HCT116 (cell line): ENCODE measurements around the gene ZNF282. TPM values are rescaled to one million over a fixed set of nuclear protein-coding genes. Genes with fewer than 3 reads are reported as not detected.

ENCODE experiments used
- ATAC-seq: fragments of 200-7000 bp; cut with Tn5 transposase; 2 replicates; pipeline ENCODE4 v1.9.1; 2020; ENCODE audit warnings: mild to moderate bottlenecking, moderate library complexity
- BruUV-seq: library from RNA; stranded (reverse); fragments of 400-500 nt; replicated peaks from 2 replicates; lab custom pipeline; 2021; lab: Mats Ljungman, UMichigan
- CTCF ChIA-PET: fragments of 300-600 bp; sonication (Branson Sonifier 250); formaldehyde crosslinking; loops from one replicate; lab custom pipeline; 2021; ENCODE audit warnings: antibody characterized with exemption; lab: Charles Lee
- POLR2A ChIA-PET: fragments of 300-600, 350-600 bp; sonication (Branson Sonifier 250); formaldehyde crosslinking; loops from one replicate; lab custom pipeline; 2021; ENCODE audit warnings: antibody characterized with exemption; lab: Charles Lee
- RAD21 ChIA-PET, 2 experiments: fragments of 300-600 bp; sonication (Branson Sonifier 250); formaldehyde crosslinking; loops; one replicate each; lab custom pipeline; 2023; ENCODE audit warnings: low total read pairs in 2 of 2; ENCODE audit not compliant: uncharacterized antibody in 2 of 2, unreplicated experiment in 2 of 2, low non-redundant PET in 1 of 2; lab: Charles Lee
- DNase-seq: peaks from one replicate; pipeline ENCODE4 v3.0.0-alpha.2; 2010; ENCODE audit warnings: low read depth, low spot score
- H2AFZ ChIP-seq: fragments of 200-600 bp; shearing (Covaris generic), sonication (generic); 2 replicates; pipeline ENCODE4 v1.6.1; 2017; ENCODE audit warnings: low read depth, mixed run types, mixed read lengths, antibody characterized with exemption, low read length; ENCODE audit not compliant: poor library complexity, severe bottlenecking
- H3K27ac ChIP-seq: 2 replicates; pipeline ENCODE4 v1.5.1; 2012; ENCODE audit warnings: low read depth, low read length
- H3K27me3 ChIP-seq: fragments of 200-600 bp; sonication (generic); 2 replicates; pipeline ENCODE4 v1.6.1; 2016; ENCODE audit warnings: mixed run types, low read length, mixed read lengths; ENCODE audit not compliant: insufficient read depth
- H3K36me3 ChIP-seq, 2 experiments: fragments of 200-500 bp in 1 of 2; fragments of 200-600 bp in 1 of 2; sonication (Bioruptor generic) in 1 of 2; sonication (generic) in 1 of 2; 2 replicates each; pipeline versions ENCODE4 v1.5.1 to v1.6.1; 2014 to 2016; ENCODE audit warnings: low read length in 2 of 2, inconsistent platforms in 1 of 2, mixed read lengths in 1 of 2, mixed run types in 1 of 2; ENCODE audit not compliant: insufficient read depth in 2 of 2, control insufficient read depth in 1 of 2
- H3K4me1 ChIP-seq, 2 experiments: fragments of 200-600 bp in 1 of 2; sonication (generic) in 1 of 2; 2 replicates each; pipeline versions ENCODE4 v1.5.1 to v1.6.1; 2012 to 2017; ENCODE audit warnings: low read length in 2 of 2, inconsistent platforms in 1 of 2, mild to moderate bottlenecking in 1 of 2, mixed read lengths in 1 of 2, mixed run types in 1 of 2, moderate library complexity in 1 of 2; ENCODE audit not compliant: insufficient read depth in 2 of 2, control insufficient read depth in 1 of 2
- H3K4me2 ChIP-seq: fragments of 200-600 bp; sonication (generic); 2 replicates; pipeline ENCODE4 v1.6.1; 2017; ENCODE audit warnings: mixed run types, low read length, mixed read lengths
- H3K4me3 ChIP-seq, 2 experiments: fragments of 200-600 bp in 1 of 2; sonication (generic) in 1 of 2; replicated peaks in 1 of 2; 2 replicates each; pipeline ENCODE4 v1.5.1; 2011 to 2016; ENCODE audit warnings: low read length in 2 of 2, control low read depth in 1 of 2, low read depth in 1 of 2, mild to moderate bottlenecking in 1 of 2, mixed read lengths in 1 of 2, mixed run types in 1 of 2
- H3K79me2 ChIP-seq: fragments of 200-600 bp; sonication (generic); 2 replicates; pipeline ENCODE4 v1.6.1; 2017; ENCODE audit warnings: mild to moderate bottlenecking, mixed run types, low read length, moderate library complexity, mixed read lengths; ENCODE audit not compliant: insufficient read depth
- H3K9ac ChIP-seq: fragments of 200-600 bp; sonication (generic); 2 replicates; pipeline ENCODE4 v1.6.1; 2016; ENCODE audit warnings: low read length, mixed read lengths
- H3K9me2 ChIP-seq: fragments of 200-600 bp; sonication (generic), shearing (Covaris generic); 2 replicates; pipeline ENCODE4 v1.6.1; 2017; ENCODE audit warnings: mixed run types, mild to moderate bottlenecking, moderate library complexity; ENCODE audit not compliant: insufficient read depth
- H3K9me3 ChIP-seq, 2 experiments: fragments of 200-500 bp in 1 of 2; fragments of 200-600 bp in 1 of 2; sonication (Bioruptor generic) in 1 of 2; sonication (generic) in 1 of 2; 2 replicates each; pipeline ENCODE4 v1.6.1; 2014 to 2017; ENCODE audit warnings: low read length in 2 of 2, mixed read lengths in 2 of 2, inconsistent platforms in 1 of 2, low read depth in 1 of 2, mild to moderate bottlenecking in 1 of 2, mixed run types in 1 of 2, moderate library complexity in 1 of 2; ENCODE audit not compliant: control insufficient read depth in 1 of 2, insufficient read depth in 1 of 2
- H4K20me1 ChIP-seq: fragments of 200-600 bp; sonication (generic), shearing (Covaris generic); 2 replicates; pipeline ENCODE4 v1.6.1; 2017; ENCODE audit warnings: mixed run types, mild to moderate bottlenecking, moderate library complexity; ENCODE audit not compliant: insufficient read depth
- CEBPB ChIP-seq: IDR thresholded peaks from 2 replicates; pipeline ENCODE4 v1.6.1; 2012; ENCODE audit warnings: low read depth
- EGR1 ChIP-seq: IDR thresholded peaks from 2 replicates; pipeline ENCODE4 v1.6.1; 2012; ENCODE audit warnings: low read depth
- ELF1 ChIP-seq: IDR thresholded peaks from 2 replicates; pipeline ENCODE4 v1.6.1; 2012; ENCODE audit warnings: low read depth, borderline replicate concordance
- FOSL1 ChIP-seq: IDR thresholded peaks from 2 replicates; pipeline ENCODE4 v1.6.1; 2012; ENCODE audit warnings: low read depth
- JUND ChIP-seq: IDR thresholded peaks from 2 replicates; pipeline ENCODE4 v1.6.1; 2012
- RAD21 ChIP-seq: IDR thresholded peaks from 2 replicates; pipeline ENCODE4 v1.6.1; 2012; ENCODE audit warnings: low read depth, mild to moderate bottlenecking
- SIN3A ChIP-seq: IDR thresholded peaks from 2 replicates; pipeline ENCODE4 v1.6.1; 2012; ENCODE audit warnings: low read depth
- SP1 ChIP-seq: IDR thresholded peaks from 2 replicates; pipeline ENCODE4 v1.6.1; 2012; ENCODE audit warnings: low read depth
- YY1 ChIP-seq: IDR thresholded peaks from 2 replicates; pipeline ENCODE4 v1.6.1; 2011; ENCODE audit warnings: low read length, low read depth, moderate library complexity, mild to moderate bottlenecking; ENCODE audit not compliant: insufficient replicate concordance; ENCODE audit errors: extremely low read depth
- ZFX ChIP-seq: fragments of 450-650 bp; IDR thresholded peaks from 2 replicates; pipeline ENCODE4 v1.6.1; 2017
- ZNF274 ChIP-seq: fragments of 200-500 bp; sonication (Bioruptor generic); IDR thresholded peaks from 2 replicates; pipeline ENCODE4 v1.6.1; 2014; ENCODE audit warnings: mild to moderate bottlenecking, low read depth, low read length, inconsistent platforms
- intact Hi-C: fragments of 100-400 bp; cut with micrococcal nuclease; formaldehyde crosslinking; loops from 2 replicates; pipeline ENCODE4 v1.10.0; 2022
- total RNA-seq: library from RNA; stranded (reverse); gene quantifications from one replicate; pipeline ENCODE4 v1.2.1, GENCODE V29; 2021; ENCODE audit not compliant: unreplicated experiment
- TF ChIP-seq, protein P1 (sequence below), 3 experiments: fragments of 200-600 bp in 1 of 3; sonication (generic) in 1 of 3; IDR thresholded peaks in 2 of 3; conservative IDR thresholded peaks in 1 of 3; 2 replicates each; pipeline ENCODE4 v1.5.1; 2012 to 2017; ENCODE audit warnings: low read depth in 2 of 3, low read length in 2 of 3, antibody characterized with exemption in 1 of 3, borderline replicate concordance in 1 of 3, control low read depth in 1 of 3, mild to moderate bottlenecking in 1 of 3, mixed read lengths in 1 of 3, mixed run types in 1 of 3, moderate library complexity in 1 of 3; ENCODE audit not compliant: insufficient read depth in 1 of 3
- TF ChIP-seq, protein P2 (sequence below): IDR thresholded peaks from 2 replicates; pipeline ENCODE4 v1.6.1; 2012

The ZNF282 gene
- total RNA-seq, 1 experiment from 2014 or later: 30.4 TPM

DNA sequence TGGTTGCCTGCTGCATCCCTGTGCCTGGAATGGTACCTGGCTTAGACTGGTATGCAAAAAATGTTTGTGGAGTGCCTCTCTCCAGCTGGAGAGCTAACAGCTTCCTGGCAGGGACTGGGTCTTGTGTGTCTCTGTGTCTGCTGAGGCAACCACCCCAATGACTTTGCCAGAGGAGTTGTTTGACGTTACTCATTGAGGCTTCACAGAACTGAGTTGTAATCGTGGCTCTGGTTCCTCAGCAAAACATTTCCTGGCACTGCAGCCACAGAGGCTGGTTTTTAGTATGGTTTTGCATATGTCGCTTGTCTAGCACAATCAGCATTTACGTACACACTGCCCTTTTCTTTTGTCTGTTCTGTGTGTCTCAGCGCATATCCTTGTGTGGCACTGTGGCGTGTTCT, 7.5 kb downstream of the ZNF282 start (continued):
- TF ChIP-seq, protein P1, sequence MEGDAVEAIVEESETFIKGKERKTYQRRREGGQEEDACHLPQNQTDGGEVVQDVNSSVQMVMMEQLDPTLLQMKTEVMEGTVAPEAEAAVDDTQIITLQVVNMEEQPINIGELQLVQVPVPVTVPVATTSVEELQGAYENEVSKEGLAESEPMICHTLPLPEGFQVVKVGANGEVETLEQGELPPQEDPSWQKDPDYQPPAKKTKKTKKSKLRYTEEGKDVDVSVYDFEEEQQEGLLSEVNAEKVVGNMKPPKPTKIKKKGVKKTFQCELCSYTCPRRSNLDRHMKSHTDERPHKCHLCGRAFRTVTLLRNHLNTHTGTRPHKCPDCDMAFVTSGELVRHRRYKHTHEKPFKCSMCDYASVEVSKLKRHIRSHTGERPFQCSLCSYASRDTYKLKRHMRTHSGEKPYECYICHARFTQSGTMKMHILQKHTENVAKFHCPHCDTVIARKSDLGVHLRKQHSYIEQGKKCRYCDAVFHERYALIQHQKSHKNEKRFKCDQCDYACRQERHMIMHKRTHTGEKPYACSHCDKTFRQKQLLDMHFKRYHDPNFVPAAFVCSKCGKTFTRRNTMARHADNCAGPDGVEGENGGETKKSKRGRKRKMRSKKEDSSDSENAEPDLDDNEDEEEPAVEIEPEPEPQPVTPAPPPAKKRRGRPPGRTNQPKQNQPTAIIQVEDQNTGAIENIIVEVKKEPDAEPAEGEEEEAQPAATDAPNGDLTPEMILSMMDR (IDR thresholded peaks at IDR 0.05 in 2 of 3, conservative IDR thresholded peaks at IDR 0.05 in 1 of 3; ENCODE audit: borderline replicate concordance in 1 of 3, insufficient read depth in 1 of 3, low read depth in 2 of 3, low read length in 2 of 3): no peak
- no peak for TF ChIP-seq ELF1

DNA sequence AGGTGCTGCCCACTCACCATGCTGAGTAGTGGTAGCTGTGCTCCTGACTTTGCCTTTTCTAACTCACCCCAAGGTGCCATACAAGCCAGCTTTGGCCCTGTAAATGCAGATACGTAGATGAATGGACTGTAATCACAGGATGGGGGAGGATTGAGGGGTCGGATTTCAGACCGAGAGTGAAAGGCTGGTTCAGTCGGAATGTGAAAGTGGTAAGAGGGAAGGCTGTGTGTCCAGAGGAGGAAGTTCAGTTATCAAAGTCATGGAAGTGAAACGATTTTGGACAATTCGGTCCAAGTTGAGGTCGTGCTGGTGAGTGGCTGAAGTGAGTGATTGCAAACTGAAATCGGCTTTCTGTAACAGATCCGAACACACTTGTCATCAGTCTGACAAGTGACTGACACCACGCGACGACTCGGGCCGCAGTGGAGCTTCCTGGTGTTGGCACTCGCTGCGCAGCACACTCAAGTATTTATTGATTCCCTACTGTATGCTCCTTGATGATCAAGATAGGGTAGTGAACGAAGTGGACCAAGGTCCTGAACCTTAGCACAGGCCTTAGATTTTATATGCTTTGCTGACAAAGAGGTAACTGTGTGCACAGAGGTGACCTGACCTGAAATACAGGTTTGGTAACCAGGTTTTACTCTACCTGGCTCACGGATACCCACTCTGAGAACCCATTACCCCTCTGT, 10.5 kb downstream of the ZNF282 start:
- TF ChIP-seq, protein P1 (IDR thresholded peaks at IDR 0.05 in 2 of 3, conservative IDR thresholded peaks at IDR 0.05 in 1 of 3; ENCODE audit: borderline replicate concordance in 1 of 3, insufficient read depth in 1 of 3, low read depth in 2 of 3, low read length in 2 of 3): no peak
- TF ChIP-seq FOSL1: no peak
- TF ChIP-seq CEBPB: no peak
- no peak for TF ChIP-seq ZNF274
- no peak for TF ChIP-seq SIN3A
- TF ChIP-seq, protein P2, sequence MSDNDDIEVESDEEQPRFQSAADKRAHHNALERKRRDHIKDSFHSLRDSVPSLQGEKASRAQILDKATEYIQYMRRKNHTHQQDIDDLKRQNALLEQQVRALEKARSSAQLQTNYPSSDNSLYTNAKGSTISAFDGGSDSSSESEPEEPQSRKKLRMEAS: no peak
- TF ChIP-seq SP1: no peak
- TF ChIP-seq JUND: no peak
- TF ChIP-seq EGR1: no peak
- no peak for TF ChIP-seq RAD21
- TF ChIP-seq ZFX: no peak
- TF ChIP-seq YY1: no peak
- Histone ChIP-seq H3K4me2 (no peak overlapping the region), H3K9me2 (no peaks in the 10 kb centered on the region), H3K36me3 (peaks cover 34 to 57% of the 10 kb centered on the region in 2 experiments; a peak in 3 of 4 replicates), H3K4me3 (no peak overlapping the region), H3K27ac (no peak overlapping the region), H3K79me2 (peaks cover 43% of the 10 kb centered on the region), H2AFZ (no peak overlapping the region), H4K20me1 (no peaks in the 10 kb centered on the region), H3K4me1 (peaks cover 0 to 10% of the 10 kb centered on the region in 2 experiments; a peak in 3 of 4 replicates), H3K9ac (no peak overlapping the region), H3K27me3 (no peaks in the 10 kb centered on the region), H3K9me3 (no peaks in the 10 kb centered on the region)
- intact Hi-C loops: no loop called here
- no peak for ATAC-seq
- ChIA-PET RAD21 (no interaction called here), CTCF (interaction anchor here (1.0 kb wide), 1 partner anchor 11 kb away, joined by 4 read pairs; the partner anchor contains the start of gene ZNF282), POLR2A (no interaction called here)
- no TSS peak for BruUV-seq
- DNase-seq: no peak
